ENCODE data around the gene LDLRAD4.
A peak's percentile ranks its signal among the peaks of the same experiment; 100 is the strongest.

LDLRAD4 gene

GRCh38 chr18:13628211-13628610, 409.7 kb downstream of the LDLRAD4 start:
- Histone ChIP-seq H3K9me3 (no peaks in the 10 kb centered on the region), H3K4me3 (no peak overlapping the region), H3K27ac (no peak overlapping the region), H3K36me3 (peaks cover 0 to 26% (median 0%) of the 10 kb centered on the region in 3 donors), H3K4me1 (no peaks in the 10 kb centered on the region), H3K27me3 (no peaks in the 10 kb centered on the region)
- TF ChIP-seq CTCF (IDR thresholded peaks at IDR 0.05), result no peak
- no peak for DNase-seq
- intact Hi-C loops (cut with DNase I; ENCODE audit: low total_unique reads), result loop anchor here (10.0 kb wide), 1 partner anchor 53 kb away; no protein-coding TSS in a partner anchor

GRCh38 chr18:13629841-13630715, 411.5 kb downstream of the LDLRAD4 start:
- Histone ChIP-seq H3K9me3 (no peaks in the 10 kb centered on the region), H3K4me3 (no peak overlapping the region), H3K4me1 (peaks cover 0 to 5% (median 0%) of the 10 kb centered on the region in 4 donors), H3K36me3 (peaks cover 0 to 14% (median 0%) of the 10 kb centered on the region in 3 donors), H3K27me3 (no peaks in the 10 kb centered on the region), H3K27ac (peak overlapping the region in 1 of 2 donors; percentile 2)
- peak; percentile 64 to 78 for TF ChIP-seq CTCF (IDR thresholded peaks at IDR 0.05)
- DNase-seq, result peak in 1 of 2 donors; percentile 53
- intact Hi-C loops (cut with DNase I; ENCODE audit: low total_unique reads), result loop anchor here (5.0 to 10.0 kb wide), 2 partner anchors 55 to 418 kb away; no protein-coding TSS in a partner anchor

- Histone ChIP-seq H3K4me1 (peaks cover 0 to 6% (median 0%) of the 10 kb centered on the region in 4 donors), H3K4me3 (no peak overlapping the region), H3K36me3 (peaks cover 0 to 14% (median 0%) of the 10 kb centered on the region in 3 donors), H3K9me3 (no peaks in the 10 kb centered on the region), H3K27me3 (no peaks in the 10 kb centered on the region), H3K27ac (no peak overlapping the region)
- intact Hi-C loops (cut with DNase I; ENCODE audit: low total_unique reads), result loop anchor here (5.0 kb wide), 1 partner anchor 418 kb away; no protein-coding TSS in a partner anchor
- no peak for TF ChIP-seq CTCF (IDR thresholded peaks at IDR 0.05)
- DNase-seq, result no peak
Observed at GRCh38 chr18:13630716-13631268, 412.2 kb downstream of the LDLRAD4 start.

GRCh38 chr18:13633700-13634099, 415.1 kb downstream of the LDLRAD4 start:
- Histone ChIP-seq H3K4me1 (peaks cover 0 to 6% (median 0%) of the 10 kb centered on the region in 4 donors), H3K36me3 (peaks cover 0 to 14% (median 0%) of the 10 kb centered on the region in 3 donors), H3K27ac (no peak overlapping the region), H3K4me3 (no peak overlapping the region), H3K27me3 (no peaks in the 10 kb centered on the region), H3K9me3 (no peaks in the 10 kb centered on the region)
- DNase-seq, result no peak
- intact Hi-C loops (cut with DNase I; ENCODE audit: low total_unique reads), result loop anchor here (5.0 kb wide), 1 partner anchor 421 kb away; no protein-coding TSS in a partner anchor
- no peak for TF ChIP-seq CTCF (IDR thresholded peaks at IDR 0.05)

- Histone ChIP-seq H3K36me3 (peaks cover 0 to 14% (median 0%) of the 10 kb centered on the region in 3 donors), H3K27ac (no peak overlapping the region), H3K9me3 (no peaks in the 10 kb centered on the region), H3K4me3 (no peak overlapping the region), H3K4me1 (peaks cover 0 to 6% (median 0%) of the 10 kb centered on the region in 4 donors), H3K27me3 (no peaks in the 10 kb centered on the region)
- TF ChIP-seq CTCF (IDR thresholded peaks at IDR 0.05), result no peak
- intact Hi-C loops (cut with DNase I; ENCODE audit: low total_unique reads), result loop anchor here (1.0 kb wide), 1 partner anchor 15 kb away; no protein-coding TSS in a partner anchor
- no peak for DNase-seq
Observed at GRCh38 chr18:13635046-13635445, 416.5 kb downstream of the LDLRAD4 start.

Data from tibial artery (tissue), 4 donors.